SK-N-DZ (cell line): ENCODE results near the gene GFAP. TPM values are rescaled to one million over a fixed set of nuclear protein-coding genes. Genes with fewer than 3 reads are reported as not detected.
"Not testable (repeated sequence)": the region's sequence is repeated elsewhere in the genome, so short reads cannot be mapped to it uniquely, and the experiment has no call there.

Source experiments
- DNase-seq: peaks from one replicate; pipeline ENCODE4 v3.0.0-alpha.2; 2015; ENCODE audit warnings: low spot score
- polyA plus RNA-seq, 2 experiments: library from polyadenylated mRNA; depleted of rRNA; stranded (reverse); fragments of >200 nt; gene quantifications; 2 replicates each; pipeline ENCODE4 v1.2.3, GENCODE V29; 2014

Gene GFAP
- 4.7 and 7.7 TPM in 2 replicates for polyA plus RNA-seq (2014; cell fraction: cytosol; rRNA removed)
- 4.7 and 6.5 TPM in 2 replicates for polyA plus RNA-seq (2014; cell fraction: nucleus; rRNA removed)

- no peak for DNase-seq
Measured at GRCh38 chr17:44915321-44915726, at the start of gene GFAP. Gene GFAP, minus strand, starts transcription at chr17:44915500. Its CDS starts 14 bp downstream, at chr17:44915486.

GRCh38 chr17:44961921-44962350 lies 46.6 kb upstream of the GFAP start:
- DNase-seq = no peak

GRCh38 chr17:44960691-44961090 lies 45.4 kb upstream of the GFAP start:
- DNase-seq = no peak

GRCh38 chr17:44959821-44960531 lies 44.7 kb upstream of the GFAP start:
- no peak for DNase-seq

- peak; percentile 98 for DNase-seq
Measured at GRCh38 chr17:44956998-44957981, 42.0 kb upstream of the GFAP start.

GRCh38 chr17:44955674-44956425 lies 40.5 kb upstream of the GFAP start:
- no peak for DNase-seq

- DNase-seq = no peak
Measured at GRCh38 chr17:44952946-44953475, 37.7 kb upstream of the GFAP start.

GRCh38 chr17:44948315-44948795 lies 33.1 kb upstream of the GFAP start:
- no peak for DNase-seq

- DNase-seq = peak; percentile 99
Measured at GRCh38 chr17:44947461-44948314, 32.4 kb upstream of the GFAP start, which contains the start of gene KIF18B. Gene KIF18B, minus strand, starts transcription at chr17:44947773. Its CDS starts 11,429 bp downstream, at chr17:44936344.

- not testable (repeated sequence) for DNase-seq
Measured at GRCh38 chr17:44945652-44946051, 30.4 kb upstream of the GFAP start.

- DNase-seq = no peak
Measured at GRCh38 chr17:44942456-44942855, 27.2 kb upstream of the GFAP start.

- no peak for DNase-seq
Measured at GRCh38 chr17:44941712-44942331, 26.5 kb upstream of the GFAP start.

GRCh38 chr17:44940768-44941167 lies 25.5 kb upstream of the GFAP start:
- no peak for DNase-seq

GRCh38 chr17:44940317-44940716 lies 25.0 kb upstream of the GFAP start:
- no peak for DNase-seq

- DNase-seq = no peak
Measured at GRCh38 chr17:44935116-44935515, 19.8 kb upstream of the GFAP start.

- DNase-seq = no peak
Measured at GRCh38 chr17:44934745-44935105, 19.4 kb upstream of the GFAP start.

GRCh38 chr17:44933824-44934744 lies 18.8 kb upstream of the GFAP start:
- DNase-seq = no peak

- DNase-seq = no peak
Measured at GRCh38 chr17:44932787-44933097, 17.4 kb upstream of the GFAP start.
